Adrenal gland (tissue), 19 donors: ENCODE data around the gene CALB2. TPM values are rescaled to one million over a fixed set of nuclear protein-coding genes. Genes with fewer than 3 reads are reported as not detected.
A peak's percentile ranks its signal among the peaks of the same experiment; 100 is the strongest.
"Not testable (repeated sequence)": the region's sequence is repeated elsewhere in the genome, so short reads cannot be mapped to it uniquely, and the experiment has no call there.

Experiments
- DNase-seq, 7 donors: peaks; one replicate each; pipeline ENCODE4 v3.0.0-alpha.2; 2019 to 2020
- H3K27ac ChIP-seq, 5 donors: fragments of 200-600 bp; sonication (generic) in 4 of 5; 1 replicate in 3 of 5; 2 replicates in 2 of 5; pipeline versions ENCODE4 v1.5.1 to v1.8.0; 2016 to 2020; ENCODE audit warnings: mild to moderate bottlenecking in 1 of 5
- H3K27me3 ChIP-seq: fragments of 200-600 bp; 2 replicates; pipeline ENCODE4 v1.8.0; 2021
- H3K36me3 ChIP-seq, 2 donors: fragments of 200-600 bp; replicated peaks in 1 of 2; 1 replicate in 1 of 2; 2 replicates in 1 of 2; pipeline versions ENCODE4 v1.5.1 to v1.8.0; 2018 to 2022
- H3K4me1 ChIP-seq, 2 donors: fragments of 200-600 bp; replicated peaks in 1 of 2; 1 replicate in 1 of 2; 2 replicates in 1 of 2; pipeline versions ENCODE4 v1.5.1 to v1.8.0; 2018 to 2021
- H3K4me3 ChIP-seq, 4 donors: fragments of 200-600 bp; sonication (generic) in 3 of 4; one replicate each; pipeline ENCODE4 v1.5.1; 2016 to 2018
- H3K9me3 ChIP-seq, 3 donors: fragments of 200-600 bp; sonication (generic) in 1 of 3; replicated peaks in 1 of 3; 1 replicate in 2 of 3; 2 replicates in 1 of 3; pipeline versions ENCODE4 v1.5.1 to v1.8.0; 2016 to 2021
- CTCF ChIP-seq, 6 experiments: fragments of 450-650 bp in 4 of 6; fragments of 200-600 bp in 2 of 6; sonication (generic) in 1 of 6; IDR thresholded peaks; 1 replicate in 5 of 6; 2 replicates in 1 of 6; pipeline versions ENCODE4 v1.5.1 to v1.8.0; 2016 to 2021; ENCODE audit warnings: antibody characterized with exemption in 6 of 6, mild to moderate bottlenecking in 2 of 6, moderate library complexity in 1 of 6
- POLR2A ChIP-seq, 2 donors: fragments of 450-650 bp; IDR thresholded peaks; one replicate each; pipeline ENCODE4 v1.6.1; 2017; ENCODE audit warnings: antibody characterized with exemption in 2 of 2, mild to moderate bottlenecking in 2 of 2, moderate library complexity in 1 of 2
- WGBS, 4 donors: extraction: QIAGEN DNeasy Blood & Tissue Kit in 2 of 4; methylation state at CpG; one replicate each; pipeline versions ENCODE4 v1.1.5 to v1.1.7; 2013 to 2017; 5-methylcytosine and 5-hydroxymethylcytosine counted together
- intact Hi-C, 2 donors: fragments of 100-400 bp; cut with DNase I; formaldehyde crosslinking; loops; one replicate each; pipeline versions ENCODE4 v1.14.1 to v1.15.0; 2022 to 2023
- long read RNA-seq, 10 donors: library from polyadenylated mRNA in 3 of 10; unstranded in 2 of 10; stranded (forward) in 1 of 10; transcript quantifications; one replicate each; pipeline ENCODE4 v2.0.0 and lab custom pipeline, GENCODE V29; 2021 to 2026
- polyA plus RNA-seq, 3 donors: library from polyadenylated mRNA; stranded (reverse); fragments of 200-250 nt in 2 of 3; fragments of 350-450 nt in 1 of 3; fragmentation: Illumina TruSeq in 1 of 3; extraction: RNeasy Lipid Tissue Mini Kit (QIAGEN cat#74804) in 1 of 3; gene quantifications; one replicate each; pipeline ENCODE4 v1.2.3, GENCODE V29; 2013 to 2014
- total RNA-seq, 9 donors: library from RNA; depleted of rRNA in 4 of 9; stranded (reverse); fragments of >200 nt in 4 of 9; fragments of 120-200 nt in 1 of 9; fragmentation: NEBNext Ultra II Directional in 1 of 9; extraction: Animal tissue kit (Norgen Biotek cat#: 25700) in 1 of 9; gene quantifications; one replicate each; pipeline versions ENCODE4 v1.1.0 to v1.2.4, GENCODE V29; 2013 to 2023
- donor health status: healthy with polysubstance abuse.
- donor health status: Bipolar disorder and iron deficiency.
- donor health status: DM: yes; HTN: yes; CAD: no.
- donor health status: DM: no; HTN: no; CAD: no.
- donor health status: DM: no; HTN: no; CAD: no.
- donor health status: DM: yes; HTN: yes; CAD: no.

CALB2 gene
- total RNA-seq = 10 to 100 TPM in 8 of 9 donors, under 1 TPM in 1; 0.83 to 68.5 (median 47.0) TPM
- 10 to 100 TPM; 17.8 to 36.5 (median 28.1) TPM for polyA plus RNA-seq
- long read RNA-seq, donor 1 = 0 reads
- long read RNA-seq, donor 2 = 0 reads
- long read RNA-seq, donor 3 = 0 reads
- long read RNA-seq, donor 4, transcript CALB2-201 (11 exons, 1,466 nt) = major isoform, 32 of 70 reads
- long read RNA-seq, donor 4, partial matches to known transcripts = 35 of 70 reads
- long read RNA-seq, donor 4, other reads (novel, unspliced or antisense) = 2 of 70 reads
- long read RNA-seq, donor 5, transcript CALB2-201 (11 exons, 1,466 nt) = major isoform, 26 of 34 reads
- long read RNA-seq, donor 5, partial matches to known transcripts = 0 of 34 reads
- long read RNA-seq, donor 5, other reads (novel, unspliced or antisense) = 5 of 34 reads
- long read RNA-seq, donor 6, transcript CALB2-201 (11 exons, 1,466 nt) = major isoform, 10 of 27 reads
- long read RNA-seq, donor 6, partial matches to known transcripts = 14 of 27 reads
- long read RNA-seq, donor 6, other reads (novel, unspliced or antisense) = 3 of 27 reads
- long read RNA-seq, donor 7 = 0 reads
- long read RNA-seq, donor 8 = 0 reads
- long read RNA-seq, donor 9 = 0 reads
- long read RNA-seq, donor 10 = 0 reads

- Histone ChIP-seq H3K4me3 (peak within 1 kb of the TSS in 2 of 4 donors; percentile 5 to 58), H3K27me3 (no peaks in the 10 kb centered on the region), H3K27ac (no peak within 1 kb of the TSS), H3K9me3 (no peaks in the 10 kb centered on the region), H3K36me3 (no peaks in the 10 kb centered on the region), H3K4me1 (peaks cover 8 to 17% of the 10 kb centered on the region in 2 donors)
- intact Hi-C loops = no loop called here
- peak; percentile 58 to 84 (median 74) for DNase-seq
- 2 to 5% (median 3%) methylated on average over 4 to 53 of the region's 53 CpGs for WGBS, 4 donors
- TF ChIP-seq CTCF (IDR thresholded peaks at IDR 0.05) (peak; percentile 32 to 99 (median 73)), POLR2A (IDR thresholded peaks at IDR 0.05) (peak; percentile 80 to 96)
These were observed at the start of gene CALB2 for GRCh38 chr16:71358464-71358998. TSS of gene CALB2 (plus strand) at chr16:71358723. CDS start at chr16:71358793, 70 bp downstream.

- WGBS, 4 donors = 17 to 26% (median 19%) methylated on average over 7 of the region's 7 CpGs
These were observed 46.9 kb upstream of the CALB2 start for GRCh38 chr16:71311553-71312158.

GRCh38 chr16:71313591-71313990, 44.9 kb upstream of the CALB2 start:
- not testable (repeated sequence) for H3K9me3 ChIP-seq, H3K27ac ChIP-seq, DNase-seq, H3K4me3 ChIP-seq, H3K36me3 ChIP-seq, H3K4me1 ChIP-seq
- peaks cover 10% of the 10 kb centered on the region for H3K27me3 ChIP-seq
- intact Hi-C loops = loop anchor here in 1 of 2 donors (5.0 kb wide), 1 partner anchor 96 kb away; no protein-coding TSS in a partner anchor
- WGBS, 4 donors = 49 to 70% (median 50%) methylated on average over 3 of the region's 3 CpGs

More at GRCh38 chr16:71311553-71312158, 46.9 kb upstream of the CALB2 start:
- TF ChIP-seq POLR2A (IDR thresholded peaks at IDR 0.05) = no peak
- TF ChIP-seq CTCF (IDR thresholded peaks at IDR 0.05) = peak; percentile 62 to 76 (median 74)
- Histone ChIP-seq H3K4me3 (no peak overlapping the region), H3K9me3 (no peaks in the 10 kb centered on the region), H3K27ac (no peak overlapping the region), H3K36me3 (no peaks in the 10 kb centered on the region), H3K27me3 (peaks cover 10% of the 10 kb centered on the region), H3K4me1 (no peaks in the 10 kb centered on the region)
- peak in 5 of 7 donors; percentile 6 to 24 (median 18) for DNase-seq
- intact Hi-C loops = loop anchor here in 1 of 2 donors (5.0 kb wide), 1 partner anchor 94 kb away; no protein-coding TSS in a partner anchor

DNA sequence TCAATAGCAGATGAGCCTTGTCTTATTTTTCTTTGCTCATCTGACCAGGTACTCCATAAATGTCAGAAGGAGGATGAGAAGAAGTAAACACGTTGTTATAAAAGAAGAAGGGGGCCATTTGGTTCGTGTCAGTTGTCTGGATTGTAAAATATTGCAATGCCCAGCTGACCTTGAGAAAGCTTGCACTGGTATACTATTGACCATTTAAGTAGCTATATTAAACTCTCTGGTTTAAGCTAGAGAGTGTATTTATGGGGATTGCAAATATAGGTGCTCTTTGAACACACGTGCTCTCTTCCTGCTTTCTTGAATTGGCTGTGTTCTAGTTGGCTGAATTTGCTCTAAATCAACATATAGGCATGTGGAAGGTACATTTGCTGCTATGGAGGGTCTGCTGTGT, 43.3 kb upstream of the CALB2 start:
- Histone ChIP-seq H3K4me1 (no peaks in the 10 kb centered on the region), H3K9me3 (no peaks in the 10 kb centered on the region)
- intact Hi-C loops = no loop called here

More for the DNA sequence above, 43.3 kb upstream of the CALB2 start:
- TF ChIP-seq CTCF (IDR thresholded peaks at IDR 0.05) = no peak
- TF ChIP-seq POLR2A (IDR thresholded peaks at IDR 0.05) = no peak
- no peak overlapping the region for H3K27ac ChIP-seq
- no peak for DNase-seq
- H3K27me3 ChIP-seq = peaks cover 10% of the 10 kb centered on the region
- H3K4me3 ChIP-seq = no peak overlapping the region
- WGBS, 4 donors = 12 to 21% (median 17%) methylated on average over 3 of the region's 3 CpGs
- no peaks in the 10 kb centered on the region for H3K36me3 ChIP-seq
